Epithelial cell of esophagus (primary cell): ENCODE measurements around the gene OGFOD2.

ENCODE experiments used
- DNase-seq: peaks from one replicate; pipeline ENCODE4 v3.0.0; 2010; ENCODE audit warnings: low read depth
- H3K4me3 ChIP-seq: 2 replicates; pipeline ENCODE4 v1.5.1; 2011; ENCODE audit warnings: mild to moderate bottlenecking, low read length, control low read depth
- TF ChIP-seq, protein P1 (sequence below): IDR thresholded peaks from 2 replicates; pipeline ENCODE4 v1.5.1; 2011; ENCODE audit warnings: low read depth, mild to moderate bottlenecking, low read length, control low read depth, inconsistent platforms; ENCODE audit not compliant: insufficient read depth; ENCODE audit errors: missing control alignments

OGFOD2 gene

DNA sequence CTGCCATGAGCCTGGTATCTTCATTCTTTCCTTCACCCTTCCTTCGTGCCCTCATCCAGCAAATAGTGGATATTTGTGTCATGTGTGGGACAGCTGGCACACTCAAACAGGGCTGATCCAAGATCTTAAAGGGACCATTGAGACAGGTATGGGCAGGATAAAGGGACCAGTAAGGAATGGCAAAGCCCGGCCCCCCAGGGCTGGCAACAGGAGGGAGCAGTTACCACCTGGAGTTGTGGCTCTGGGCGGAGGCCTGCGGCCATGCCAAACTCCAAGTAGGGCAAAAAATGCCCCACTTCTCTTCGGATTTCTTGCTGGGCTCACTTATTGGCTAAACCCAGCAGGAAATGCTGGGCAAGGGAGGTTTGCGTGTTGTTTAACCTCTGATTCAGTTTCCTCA is 2.1 kb downstream of the OGFOD2 start:
- no peak overlapping the region for H3K4me3 ChIP-seq
- TF ChIP-seq, protein P1, sequence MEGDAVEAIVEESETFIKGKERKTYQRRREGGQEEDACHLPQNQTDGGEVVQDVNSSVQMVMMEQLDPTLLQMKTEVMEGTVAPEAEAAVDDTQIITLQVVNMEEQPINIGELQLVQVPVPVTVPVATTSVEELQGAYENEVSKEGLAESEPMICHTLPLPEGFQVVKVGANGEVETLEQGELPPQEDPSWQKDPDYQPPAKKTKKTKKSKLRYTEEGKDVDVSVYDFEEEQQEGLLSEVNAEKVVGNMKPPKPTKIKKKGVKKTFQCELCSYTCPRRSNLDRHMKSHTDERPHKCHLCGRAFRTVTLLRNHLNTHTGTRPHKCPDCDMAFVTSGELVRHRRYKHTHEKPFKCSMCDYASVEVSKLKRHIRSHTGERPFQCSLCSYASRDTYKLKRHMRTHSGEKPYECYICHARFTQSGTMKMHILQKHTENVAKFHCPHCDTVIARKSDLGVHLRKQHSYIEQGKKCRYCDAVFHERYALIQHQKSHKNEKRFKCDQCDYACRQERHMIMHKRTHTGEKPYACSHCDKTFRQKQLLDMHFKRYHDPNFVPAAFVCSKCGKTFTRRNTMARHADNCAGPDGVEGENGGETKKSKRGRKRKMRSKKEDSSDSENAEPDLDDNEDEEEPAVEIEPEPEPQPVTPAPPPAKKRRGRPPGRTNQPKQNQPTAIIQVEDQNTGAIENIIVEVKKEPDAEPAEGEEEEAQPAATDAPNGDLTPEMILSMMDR: no peak
- DNase-seq: no peak

DNA sequence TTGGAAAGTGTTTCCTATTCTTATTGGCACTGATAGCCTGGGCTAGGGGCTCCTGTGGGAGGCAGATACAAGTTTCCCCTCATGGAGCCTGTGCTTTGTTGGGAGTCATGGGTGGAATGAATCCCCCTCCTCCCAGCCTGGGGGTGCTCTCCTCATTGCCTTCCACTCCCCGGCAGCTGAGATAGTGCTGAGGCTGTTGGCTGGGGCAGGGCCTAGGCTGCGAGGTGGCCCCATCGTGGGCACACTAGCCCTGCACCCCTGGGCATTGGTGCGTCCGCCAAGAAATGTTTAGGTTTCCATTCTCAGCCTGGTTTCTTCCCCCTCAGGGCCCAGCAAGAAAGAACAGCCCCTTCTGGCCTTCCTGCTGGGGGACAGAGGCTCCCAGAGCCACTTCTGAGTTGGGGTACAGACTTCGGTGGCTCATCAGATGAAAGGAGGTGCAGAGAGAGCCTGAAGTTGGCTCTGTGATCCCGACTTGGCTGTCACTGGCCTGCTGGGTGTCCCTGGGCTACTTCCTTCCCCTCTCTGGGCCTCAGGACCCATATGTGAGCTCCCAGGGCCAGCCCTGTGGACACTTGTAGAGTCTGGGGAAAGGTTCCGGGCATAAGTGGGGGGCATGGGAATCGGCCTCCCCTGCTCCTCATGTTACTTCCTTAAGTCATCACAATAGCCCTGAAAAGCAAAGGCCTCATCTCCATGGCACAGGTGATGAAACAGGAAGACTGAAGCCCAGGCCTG is 2.8 kb downstream of the OGFOD2 start:
- H3K4me3 ChIP-seq: no peak overlapping the region
- TF ChIP-seq, protein P1: no peak
- no peak for DNase-seq

- H3K4me3 ChIP-seq: no peak overlapping the region
- DNase-seq: no peak
- TF ChIP-seq, protein P1: no peak
These were observed 3.5 kb downstream of the OGFOD2 start for GRCh38 chr12:122978507-122978955.

GRCh38 chr12:122979001-122979907 is 4.2 kb downstream of the OGFOD2 start:
- DNase-seq: no peak
- TF ChIP-seq, protein P1: no peak
- H3K4me3 ChIP-seq: peak overlapping the region; percentile 86

DNA sequence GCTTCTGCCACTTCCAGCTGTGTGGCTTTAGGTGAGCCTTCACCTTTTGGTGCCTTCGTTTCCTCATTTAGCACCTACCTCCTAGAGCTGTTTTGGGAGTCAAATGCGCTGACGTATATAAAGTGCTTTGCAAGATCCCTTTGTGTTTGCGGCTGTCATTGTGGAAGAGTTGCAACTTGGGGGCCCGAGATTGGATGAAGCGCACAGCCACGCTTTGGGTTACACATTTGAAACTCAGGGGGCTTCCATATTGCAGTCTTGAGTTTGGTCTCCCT is 4.8 kb downstream of the OGFOD2 start:
- H3K4me3 ChIP-seq: peak overlapping the region; percentile 86
- no peak for DNase-seq
- TF ChIP-seq, protein P1: no peak

- peak; percentile 69 for DNase-seq
- peak within 1 kb of the TSS; percentile 86 for H3K4me3 ChIP-seq
- TF ChIP-seq, protein P1: no peak
These were observed 5.4 kb downstream of the OGFOD2 start, which contains the start of gene ARL6IP4 for GRCh38 chr12:122980183-122981035. ARL6IP4 (plus strand) TSS chr12:122980681; CDS start chr12:122981140, 459 bp downstream.
